ENCODE data around the gene GPATCH1.
"Not testable (repeated sequence)": the region's sequence is repeated elsewhere in the genome, so short reads cannot be mapped to it uniquely, and the experiment has no call there.

GPATCH1 gene

DNA sequence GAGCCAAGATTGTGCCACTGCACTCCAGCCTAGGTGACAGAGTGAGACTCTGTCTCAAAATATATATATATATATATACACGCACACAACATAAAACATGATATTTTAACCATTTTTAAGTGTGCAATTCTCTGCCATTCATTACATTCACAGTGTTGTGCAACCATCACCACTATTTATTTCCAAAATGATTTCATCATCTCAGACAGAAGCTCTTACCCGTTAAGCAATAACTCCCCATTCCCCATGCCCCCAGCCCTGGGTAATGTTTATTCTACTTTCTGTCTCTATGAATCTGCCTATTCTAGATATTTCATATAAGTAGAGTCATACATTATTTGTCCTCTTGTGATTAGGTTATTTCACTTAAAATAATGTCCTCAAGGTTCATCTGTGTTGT is 71.2 kb downstream of the GPATCH1 start:
- DNase-seq (ENCODE audit: low spot score) = no peak
- TF ChIP-seq, protein P1, sequence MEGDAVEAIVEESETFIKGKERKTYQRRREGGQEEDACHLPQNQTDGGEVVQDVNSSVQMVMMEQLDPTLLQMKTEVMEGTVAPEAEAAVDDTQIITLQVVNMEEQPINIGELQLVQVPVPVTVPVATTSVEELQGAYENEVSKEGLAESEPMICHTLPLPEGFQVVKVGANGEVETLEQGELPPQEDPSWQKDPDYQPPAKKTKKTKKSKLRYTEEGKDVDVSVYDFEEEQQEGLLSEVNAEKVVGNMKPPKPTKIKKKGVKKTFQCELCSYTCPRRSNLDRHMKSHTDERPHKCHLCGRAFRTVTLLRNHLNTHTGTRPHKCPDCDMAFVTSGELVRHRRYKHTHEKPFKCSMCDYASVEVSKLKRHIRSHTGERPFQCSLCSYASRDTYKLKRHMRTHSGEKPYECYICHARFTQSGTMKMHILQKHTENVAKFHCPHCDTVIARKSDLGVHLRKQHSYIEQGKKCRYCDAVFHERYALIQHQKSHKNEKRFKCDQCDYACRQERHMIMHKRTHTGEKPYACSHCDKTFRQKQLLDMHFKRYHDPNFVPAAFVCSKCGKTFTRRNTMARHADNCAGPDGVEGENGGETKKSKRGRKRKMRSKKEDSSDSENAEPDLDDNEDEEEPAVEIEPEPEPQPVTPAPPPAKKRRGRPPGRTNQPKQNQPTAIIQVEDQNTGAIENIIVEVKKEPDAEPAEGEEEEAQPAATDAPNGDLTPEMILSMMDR (IDR thresholded peaks at IDR 0.05; ENCODE audit: extremely low read depth, missing control alignments) = no peak

DNA sequence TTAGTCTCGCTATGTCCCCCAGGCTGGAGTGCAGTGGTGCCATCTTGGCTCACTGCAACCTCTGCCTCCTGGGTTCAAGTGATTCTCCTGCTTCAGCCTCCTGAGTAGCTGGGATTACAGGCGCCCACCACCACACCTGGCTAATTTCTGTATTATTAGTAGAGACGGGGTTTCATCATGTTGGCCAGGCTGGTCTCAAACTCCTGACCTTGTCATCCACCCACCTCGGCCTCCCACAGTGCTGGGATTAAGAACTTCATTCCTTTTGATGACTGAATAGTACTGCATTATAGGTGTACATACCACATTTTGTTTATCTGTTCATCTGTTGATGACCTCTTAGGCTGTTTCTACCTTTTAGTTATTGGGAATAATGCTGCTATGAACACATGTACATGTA is 71.6 kb downstream of the GPATCH1 start:
- DNase-seq (ENCODE audit: low spot score) = not testable (repeated sequence)

DNA sequence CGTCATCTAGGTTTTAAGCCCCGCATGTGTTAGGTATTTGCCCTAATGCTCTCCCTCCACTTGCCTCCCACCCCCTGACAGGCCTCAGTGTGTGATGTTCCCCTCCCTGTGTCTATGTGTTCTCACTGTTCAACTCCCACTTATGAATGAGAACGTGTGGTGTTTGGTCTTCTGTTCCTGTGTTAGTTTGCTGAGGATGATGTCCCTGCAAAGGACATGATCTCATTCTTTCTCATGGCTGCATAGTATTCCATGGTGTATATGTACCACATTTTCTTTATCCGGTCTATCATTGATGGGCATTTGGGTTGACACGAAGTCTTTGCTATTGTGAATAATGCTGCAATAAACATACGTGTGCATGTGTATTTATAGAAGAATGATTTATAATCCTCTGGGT is 73.3 kb downstream of the GPATCH1 start:
- DNase-seq (ENCODE audit: low spot score) = not testable (repeated sequence)

DNA sequence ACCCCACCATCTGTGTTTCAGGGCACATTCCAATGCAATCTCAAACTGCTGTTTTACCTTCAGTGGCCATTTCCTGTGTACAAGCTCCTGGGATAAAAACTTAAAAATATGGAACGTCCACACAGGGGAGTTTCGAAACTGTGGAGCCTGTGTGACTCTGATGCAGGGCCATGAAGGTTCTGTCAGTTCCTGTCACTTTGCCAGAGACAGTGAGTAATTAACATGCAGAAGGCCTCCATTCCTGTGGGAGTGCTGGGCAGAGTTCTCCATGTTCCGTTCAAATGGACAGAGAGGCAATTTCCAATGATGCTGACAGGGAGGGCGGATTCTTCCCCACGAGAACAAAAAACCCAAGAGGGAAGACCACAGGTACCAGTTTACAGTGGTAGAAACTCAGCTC is 75.4 kb downstream of the GPATCH1 start:
- no peak for DNase-seq (ENCODE audit: low spot score)
- TF ChIP-seq, protein P1 (IDR thresholded peaks at IDR 0.05; ENCODE audit: extremely low read depth, missing control alignments) = no peak

DNA sequence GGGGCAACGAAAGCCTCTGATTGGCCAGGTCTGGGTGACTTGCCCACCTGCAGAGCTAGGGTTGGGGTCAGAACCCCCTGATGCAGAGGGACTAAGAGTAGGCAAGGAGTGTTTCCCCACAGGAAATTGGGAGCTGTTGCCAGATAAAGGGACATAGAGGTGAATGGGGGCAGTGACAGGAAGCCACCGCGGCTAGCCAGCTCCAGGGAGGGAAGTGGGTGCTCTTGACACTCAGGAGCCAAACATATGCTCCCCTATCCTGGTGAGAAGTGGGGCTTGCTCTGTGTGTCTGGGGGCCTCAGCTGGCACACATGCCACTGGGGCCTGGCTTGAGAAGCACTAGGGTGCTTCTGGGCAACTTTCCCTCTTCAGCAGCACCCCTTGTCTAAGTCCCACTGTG is 76.9 kb downstream of the GPATCH1 start:
- DNase-seq (ENCODE audit: low spot score) = no peak

DNA sequence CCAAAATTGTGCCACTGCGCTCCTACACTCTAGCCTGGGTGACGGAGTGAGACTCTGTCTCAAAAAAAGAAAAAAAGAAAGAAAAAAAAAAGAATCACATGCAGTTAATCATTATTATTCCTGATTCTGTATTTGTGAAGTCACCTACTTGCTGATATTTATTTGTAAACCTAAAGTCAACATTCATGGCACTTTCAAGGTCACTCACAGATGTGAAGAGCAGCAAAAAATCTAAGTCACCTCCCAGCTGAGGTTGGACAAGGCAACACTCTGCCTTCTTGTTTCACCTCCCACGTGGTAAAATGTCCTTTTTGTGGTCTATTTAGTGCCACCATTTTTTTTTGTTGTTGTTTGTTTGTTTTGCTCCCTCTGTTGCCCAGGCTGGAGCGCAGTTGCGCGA is 77.4 kb downstream of the GPATCH1 start:
- no peak for DNase-seq (ENCODE audit: low spot score)
- TF ChIP-seq, protein P1 (IDR thresholded peaks at IDR 0.05; ENCODE audit: extremely low read depth, missing control alignments) = no peak

More for the DNA sequence above, 76.9 kb downstream of the GPATCH1 start:
- TF ChIP-seq, protein P1 (IDR thresholded peaks at IDR 0.05; ENCODE audit: extremely low read depth, missing control alignments) = no peak

DNA sequence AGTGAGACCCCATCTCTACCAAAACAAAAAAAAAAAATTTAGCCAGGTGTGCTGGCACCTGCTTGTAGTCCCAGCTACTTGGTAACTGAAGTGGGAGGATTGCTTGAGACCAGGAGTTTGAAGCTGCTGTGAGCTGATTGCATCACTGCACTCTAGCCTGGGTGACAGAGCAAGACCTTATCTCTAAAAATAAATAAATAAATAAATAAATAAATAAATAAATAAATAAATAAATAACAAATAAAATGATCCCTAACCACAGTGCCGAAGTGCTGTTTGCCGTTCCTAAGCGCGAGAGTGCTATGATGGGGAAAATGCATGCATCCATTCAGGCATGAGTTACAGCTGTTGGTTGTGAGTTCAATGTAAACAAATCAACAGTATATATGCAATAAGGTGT is 78.2 kb downstream of the GPATCH1 start:
- no peak for DNase-seq (ENCODE audit: low spot score)
- TF ChIP-seq, protein P1 (IDR thresholded peaks at IDR 0.05; ENCODE audit: extremely low read depth, missing control alignments) = no peak

DNA sequence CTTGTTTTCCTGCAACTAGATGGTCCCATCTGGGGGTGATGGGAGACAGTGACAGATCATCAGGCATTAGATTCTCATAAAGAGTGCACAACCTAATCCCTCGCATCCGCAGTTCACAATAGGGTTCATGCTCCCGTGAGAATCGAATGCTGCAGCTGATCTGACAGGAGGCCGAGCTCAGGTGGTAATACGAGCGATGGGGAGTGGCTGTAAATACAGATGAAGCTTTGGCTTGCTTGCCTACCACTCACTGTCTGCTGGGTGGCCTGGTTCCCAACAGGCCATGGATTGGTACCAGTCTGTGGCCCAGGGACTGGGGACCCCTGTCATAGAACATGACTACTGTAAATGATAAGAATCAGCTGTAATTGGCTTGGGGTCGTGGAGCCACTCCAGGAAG is 78.9 kb downstream of the GPATCH1 start:
- TF ChIP-seq, protein P1 (IDR thresholded peaks at IDR 0.05; ENCODE audit: extremely low read depth, missing control alignments) = no peak
- no peak for DNase-seq (ENCODE audit: low spot score)

DNA sequence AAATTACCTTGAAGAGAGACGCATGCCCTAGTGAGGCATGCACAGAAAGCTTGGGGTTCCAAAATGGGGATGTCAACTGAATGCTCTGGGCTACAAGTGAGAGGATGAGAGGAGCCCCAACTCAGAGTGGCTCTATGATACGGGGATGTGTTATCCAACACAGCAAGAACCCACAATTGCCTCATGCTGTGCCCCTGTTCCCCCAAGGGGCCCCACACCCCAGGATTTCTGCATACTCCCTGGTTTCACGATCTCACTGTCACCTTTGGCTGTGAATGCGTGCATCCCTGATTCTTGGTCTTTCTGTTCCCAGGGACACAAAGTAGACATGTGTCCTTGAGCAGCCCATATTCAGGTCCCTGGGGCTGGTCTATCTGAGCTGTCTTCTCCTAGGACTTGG is 80.2 kb downstream of the GPATCH1 start:
- no peak for DNase-seq (ENCODE audit: low spot score)
- TF ChIP-seq, protein P1 (IDR thresholded peaks at IDR 0.05; ENCODE audit: extremely low read depth, missing control alignments) = no peak

Measured in GM20000 (cell line).